Measurements from ENCODE around the gene GOLIM4.
A peak's percentile ranks its signal among the peaks of the same experiment; 100 is the strongest.
"Not testable (repeated sequence)": the region's sequence is repeated elsewhere in the genome, so short reads cannot be mapped to it uniquely, and the experiment has no call there.

The GOLIM4 gene

GRCh38 chr3:168048414-168049330 lies 47.1 kb downstream of the GOLIM4 start:
- DNase-seq (ENCODE audit: low spot score) = no peak

- DNase-seq (ENCODE audit: low spot score) = no peak
These were observed 47.8 kb downstream of the GOLIM4 start for GRCh38 chr3:168047936-168048335.

GRCh38 chr3:168047190-168047795 lies 48.4 kb downstream of the GOLIM4 start:
- DNase-seq (ENCODE audit: low spot score) = peak; percentile 96

GRCh38 chr3:168044049-168044448 lies 51.7 kb downstream of the GOLIM4 start:
- no peak for DNase-seq (ENCODE audit: low spot score)

GRCh38 chr3:168040607-168041208 lies 55.0 kb downstream of the GOLIM4 start:
- DNase-seq (ENCODE audit: low spot score) = peak; percentile 78

GRCh38 chr3:168037020-168037419 lies 58.7 kb downstream of the GOLIM4 start:
- DNase-seq (ENCODE audit: low spot score) = no peak

- DNase-seq (ENCODE audit: low spot score) = no peak
These were observed 59.1 kb downstream of the GOLIM4 start for GRCh38 chr3:168036619-168037018.

- no peak for DNase-seq (ENCODE audit: low spot score)
These were observed 61.4 kb downstream of the GOLIM4 start for GRCh38 chr3:168034152-168034928.

- no peak for DNase-seq (ENCODE audit: low spot score)
These were observed 65.1 kb downstream of the GOLIM4 start for GRCh38 chr3:168030577-168030976.

- DNase-seq (ENCODE audit: low spot score) = no peak
These were observed 66.0 kb downstream of the GOLIM4 start for GRCh38 chr3:168029705-168030104.

- no peak for DNase-seq (ENCODE audit: low spot score)
These were observed 67.6 kb downstream of the GOLIM4 start for GRCh38 chr3:168028086-168028485.

GRCh38 chr3:168026764-168027163 lies 69.0 kb downstream of the GOLIM4 start:
- no peak for DNase-seq (ENCODE audit: low spot score)

- DNase-seq (ENCODE audit: low spot score) = no peak
These were observed 70.6 kb downstream of the GOLIM4 start for GRCh38 chr3:168025076-168025475.

- DNase-seq (ENCODE audit: low spot score) = no peak
These were observed 71.2 kb downstream of the GOLIM4 start for GRCh38 chr3:168024537-168024941.

GRCh38 chr3:168021737-168022450 lies 73.8 kb downstream of the GOLIM4 start:
- DNase-seq (ENCODE audit: low spot score) = no peak

- not testable (repeated sequence) for DNase-seq (ENCODE audit: low spot score)
These were observed 84.4 kb downstream of the GOLIM4 start for GRCh38 chr3:168011280-168011679.

GRCh38 chr3:168006584-168006983 lies 89.1 kb downstream of the GOLIM4 start:
- DNase-seq (ENCODE audit: low spot score) = no peak

GRCh38 chr3:168003911-168004310 lies 91.8 kb downstream of the GOLIM4 start:
- DNase-seq (ENCODE audit: low spot score) = no peak

GRCh38 chr3:168002786-168003368 lies 92.8 kb downstream of the GOLIM4 start:
- no peak for DNase-seq (ENCODE audit: low spot score)

GRCh38 chr3:168001244-168001643 lies 94.5 kb downstream of the GOLIM4 start:
- DNase-seq (ENCODE audit: low spot score) = no peak

- DNase-seq (ENCODE audit: low spot score) = no peak
These were observed 97.5 kb downstream of the GOLIM4 start for GRCh38 chr3:167998253-167998652.

Measured in pons (tissue), 1 donor.